K562 (cell line): Measurements from ENCODE around the gene GMNC. TPM values are rescaled to one million over a fixed set of nuclear protein-coding genes. Genes with fewer than 3 reads are reported as not detected.

ENCODE experiments used
- ATAC-seq: fragments of 200-7000 bp; cut with Tn5 transposase; 3 replicates; pipeline ENCODE4 v1.9.1; 2020; ENCODE audit warnings: moderate library complexity
- BruUV-seq: library from RNA; stranded (reverse); fragments of 400-500 nt; replicated peaks from 2 replicates; lab custom pipeline; 2021; lab: Mats Ljungman, UMichigan
- CTCF ChIA-PET: fragments of 300-600 bp; formaldehyde crosslinking; extraction: SDS; loops from one replicate; lab custom pipeline; 2021; ENCODE audit warnings: low intra/inter-chr PET ratio; lab: Yijun Ruan, JAX
- POLR2A ChIA-PET: fragments of 300-600, 350-650 bp; sonication (Branson Sonifier 250); formaldehyde crosslinking; extraction: SDS; loops from one replicate; lab custom pipeline; 2021; ENCODE audit warnings: antibody characterized with exemption, inconsistent platforms; lab: Yijun Ruan, JAX
- DNase-seq, 4 experiments: peaks; one replicate each; pipeline versions ENCODE4 v3.0.0 to v3.0.0-alpha.2; 2011 to 2018; ENCODE audit warnings: low spot score in 3 of 4, mixed read lengths in 3 of 4; ENCODE audit errors: extremely low read depth in 1 of 4
- FAIRE-seq: peaks from 2 replicates; lab custom pipeline; 2011; peaks lifted over from hg19 to GRCh38; lab: Jason Lieb, UNC
- H2AFZ ChIP-seq: 2 replicates; pipeline ENCODE4 v1.6.0; 2011; ENCODE audit warnings: low read depth, low read length, control low read depth, inconsistent platforms
- H3K27ac ChIP-seq: fragments of 200-600 bp; 3 replicates; pipeline ENCODE4 v1.8.0; 2011; ENCODE audit warnings: low read depth, mild to moderate bottlenecking, control low read depth, inconsistent platforms, low read length, moderate library complexity, mixed read lengths; ENCODE audit errors: extremely low read depth
- H3K27me3 ChIP-seq, 2 experiments: fragments of 300-600 bp in 1 of 2; 2 replicates in 1 of 2; 3 replicates in 1 of 2; pipeline versions ENCODE4 v1.6.0 to v1.8.0; 2011; ENCODE audit warnings: inconsistent platforms in 2 of 2, low read length in 2 of 2, mild to moderate bottlenecking in 1 of 2, mixed read lengths in 1 of 2, moderate library complexity in 1 of 2; ENCODE audit not compliant: control insufficient read depth in 2 of 2, insufficient read depth in 2 of 2
- H3K36me3 ChIP-seq: fragments of 300-600 bp; 3 replicates; pipeline ENCODE4 v1.8.0; 2011; ENCODE audit warnings: mild to moderate bottlenecking, low read length, inconsistent platforms; ENCODE audit not compliant: control insufficient read depth, insufficient read depth
- H3K4me1 ChIP-seq, 2 experiments: fragments of 200-600 bp in 1 of 2; replicated peaks in 1 of 2; 2 replicates in 1 of 2; 3 replicates in 1 of 2; pipeline versions ENCODE4 v1.5.1 to v1.8.0; 2011; ENCODE audit warnings: inconsistent platforms in 2 of 2, low read length in 2 of 2, mild to moderate bottlenecking in 1 of 2, mixed read lengths in 1 of 2, moderate library complexity in 1 of 2; ENCODE audit not compliant: control insufficient read depth in 2 of 2, insufficient read depth in 2 of 2
- H3K4me2 ChIP-seq: 2 replicates; pipeline ENCODE4 v1.6.1; 2011; ENCODE audit warnings: low read length, control low read depth, inconsistent platforms, mixed read lengths; ENCODE audit not compliant: insufficient read depth
- H3K4me3 ChIP-seq: fragments of 200-600 bp; sonication (generic), shearing (Covaris generic); 2 replicates; pipeline ENCODE4 v1.5.1; 2016; ENCODE audit warnings: control low read depth, inconsistent platforms
- H3K79me2 ChIP-seq: fragments of 200-600 bp; 3 replicates; pipeline ENCODE4 v1.8.0; 2011; ENCODE audit warnings: low read length, inconsistent platforms; ENCODE audit not compliant: control insufficient read depth, insufficient read depth
- H3K9ac ChIP-seq, 2 experiments: 2 replicates each; pipeline versions ENCODE4 v1.6.0 to v1.6.1; 2011; ENCODE audit warnings: low read depth in 2 of 2, low read length in 2 of 2, control low read depth in 1 of 2, inconsistent platforms in 1 of 2, mild to moderate bottlenecking in 1 of 2, mixed read lengths in 1 of 2; ENCODE audit not compliant: insufficient read depth in 1 of 2
- H3K9me1 ChIP-seq: one replicate; pipeline ENCODE4 v1.6.0; 2011; ENCODE audit warnings: inconsistent platforms, mild to moderate bottlenecking, low read length, moderate library complexity; ENCODE audit not compliant: control insufficient read depth, insufficient read depth
- H3K9me3 ChIP-seq: replicated peaks from 2 replicates; pipeline ENCODE4 v1.5.1; 2011; ENCODE audit warnings: low read depth, low read length, inconsistent platforms; ENCODE audit not compliant: control insufficient read depth, insufficient read depth
- H4K20me1 ChIP-seq: replicated peaks from 2 replicates; pipeline ENCODE4 v1.6.1; 2011; ENCODE audit warnings: low read length, inconsistent platforms, mixed read lengths; ENCODE audit not compliant: control insufficient read depth, insufficient read depth
- ARID2 ChIP-seq: fragments of 450-650 bp; IDR thresholded peaks from 2 replicates; pipeline ENCODE4 v1.6.1; 2017; ENCODE audit warnings: antibody characterized with exemption, mild to moderate bottlenecking
- CXXC5 ChIP-seq: fragments of 250-450 bp; sonication (Bioruptor Pico); IDR thresholded peaks from 2 replicates; pipeline ENCODE4 v1.8.0; 2022; ENCODE audit warnings: inconsistent platforms, mild to moderate bottlenecking, moderate library complexity
- HES1 ChIP-seq: fragments of 450-650 bp; IDR thresholded peaks from 2 replicates; pipeline ENCODE4 v1.6.1; 2016; ENCODE audit warnings: low read depth, mild to moderate bottlenecking, moderate library complexity
- MAFK ChIP-seq: IDR thresholded peaks from 2 replicates; pipeline ENCODE4 v1.6.1; 2011; ENCODE audit warnings: low read length, improper control_type of control experiment
- NCOA1 ChIP-seq: fragments of 450-650 bp; IDR thresholded peaks from 2 replicates; pipeline ENCODE4 v1.6.1; 2016; ENCODE audit warnings: low read depth
- NFE2 ChIP-seq: IDR thresholded peaks from 2 replicates; pipeline ENCODE4 v1.6.1; 2014; ENCODE audit warnings: antibody characterized with exemption, low read depth
- SMAD1 ChIP-seq: fragments of 150-350 bp; IDR thresholded peaks from 2 replicates; pipeline ENCODE4 v1.6.1; 2014; ENCODE audit warnings: low read length, low read depth; ENCODE audit not compliant: partially characterized antibody
- VEZF1 ChIP-seq: fragments of 200-800 bp; sonication (Bioruptor generic); IDR thresholded peaks from 2 replicates; pipeline ENCODE4 v1.6.1; 2017; ENCODE audit warnings: missing genetic modification characterization, missing compliant biosample characterization
- ZNF146 ChIP-seq: IDR thresholded peaks from one replicate; pipeline ENCODE4 v1.6.1; 2018; ENCODE audit warnings: missing compliant biosample characterization; ENCODE audit not compliant: unreplicated experiment
- WGBS: fragments of 100-300 bp; shearing (Covaris generic); methylation state at CpG from one replicate; pipeline ENCODE4 v1.1.6; 2016; ENCODE audit warnings: low coverage, mixed read lengths; ENCODE audit not compliant: insufficient coverage; ENCODE audit errors: missing lambda C conversion rate; 5-methylcytosine and 5-hydroxymethylcytosine counted together
- in situ Hi-C: fragments of 300-500 bp; cut with MboI; formaldehyde crosslinking; loops from 4 replicates; pipeline ENCODE4 v1.15.0; 2018; ENCODE audit warnings: inconsistent platforms, mixed read lengths
- intact Hi-C: fragments of 100-400 bp; cut with micrococcal nuclease; formaldehyde crosslinking; loops from 2 replicates; pipeline ENCODE4 v1.14.2; 2022
- polyA plus RNA-seq, 8 experiments: library from polyadenylated mRNA; depleted of rRNA in 4 of 8; stranded (reverse) in 5 of 8; unstranded in 3 of 8; fragments of >200 nt; fragmentation: Nextera tagmentation in 2 of 8; fragmentation: Illumina TruSeq in 1 of 8; extraction: Ambion mirVana in 2 of 8; extraction: Trizol in 1 of 8; gene quantifications; 2 replicates each; pipeline versions ENCODE4 v1.2.1 to v1.2.3, GENCODE V29; 2011 to 2014; ENCODE audit warnings: inconsistent platforms in 1 of 8, missing spikeins in 1 of 8
- total RNA-seq, 7 experiments: library from RNA; depleted of rRNA in 6 of 7; stranded (reverse); fragments of >200 nt in 6 of 7; fragmentation: Illumina TruSeq in 2 of 7; extraction: Trizol in 2 of 7; gene quantifications; 2 replicates each; pipeline versions ENCODE4 v1.2.1 to v1.2.3, GENCODE V29; 2011 to 2021; ENCODE audit warnings: low replicate concordance in 1 of 7

Gene GMNC
- total and polyA plus RNA-seq, 9 of the 15 experiments (the other 6 are each of a cell fraction or from before 2014, with no cell fraction given) = not detected

GRCh38 chr3:190853464-190853863, 9.0 kb downstream of the GMNC start:
- Histone ChIP-seq H3K79me2 (no peaks in the 10 kb centered on the region), H4K20me1 (no peaks in the 10 kb centered on the region), H3K4me2 (no peak overlapping the region), H3K9ac (no peak overlapping the region), H3K27ac (no peak overlapping the region), H2AFZ (no peak overlapping the region), H3K9me3 (0 out of 2 replicates have a peak, but pooled peaks cover 5% of the 10 kb centered on the region), H3K4me1 (no peaks in the 10 kb centered on the region), H3K4me3 (no peak overlapping the region), H3K36me3 (no peaks in the 10 kb centered on the region), H3K9me1 (no peaks in the 10 kb centered on the region), H3K27me3 (no peaks in the 10 kb centered on the region)
- CTCF ChIA-PET = no interaction called here
- 0% methylated on average over 1 of the region's 1 CpG for WGBS
- FAIRE-seq (no peak), DNase-seq (no peak), ATAC-seq (no peak)
- in situ Hi-C loops = no loop called here
- TF ChIP-seq CXXC5 = no peak
- TF ChIP-seq VEZF1 (CRISPR knock-in tag) = no peak
- intact Hi-C loops = no loop called here
- POLR2A ChIA-PET = no interaction called here
- BruUV-seq = no TSS peak

GRCh38 chr3:190849607-190850006, 12.9 kb downstream of the GMNC start:
- Histone ChIP-seq H2AFZ (no peak overlapping the region), H3K9me3 (0 out of 2 replicates have a peak, but pooled peaks cover 5% of the 10 kb centered on the region), H4K20me1 (no peaks in the 10 kb centered on the region), H3K4me3 (no peak overlapping the region), H3K4me1 (no peaks in the 10 kb centered on the region), H3K36me3 (no peaks in the 10 kb centered on the region), H3K4me2 (no peak overlapping the region), H3K27me3 (no peaks in the 10 kb centered on the region), H3K9me1 (no peaks in the 10 kb centered on the region), H3K27ac (no peak overlapping the region), H3K9ac (no peak overlapping the region), H3K79me2 (no peaks in the 10 kb centered on the region)
- CTCF ChIA-PET = no interaction called here
- WGBS = 0% methylated on average over 1 of the region's 1 CpG
- no TSS peak for BruUV-seq
- DNase-seq (no peak), ATAC-seq (no peak), FAIRE-seq (no peak)
- intact Hi-C loops (no loop called here), in situ Hi-C loops (no loop called here)
- POLR2A ChIA-PET = no interaction called here
- TF ChIP-seq NFE2 (no peak), ARID2 (no peak), MAFK (no peak), NCOA1 (no peak), ZNF146 (CRISPR knock-in tag) (no peak), HES1 (no peak), SMAD1 (no peak)
